ENCODE measurements around the gene CDS1. TPM values are rescaled to one million over a fixed set of nuclear protein-coding genes. Genes with fewer than 3 reads are reported as not detected.

CDS1 gene
- total and polyA plus RNA-seq, 2 donors (not counting 3 experiments of a cell fraction or from before 2014, with no cell fraction given), result 0.01 TPM; not detected in 1

DNA sequence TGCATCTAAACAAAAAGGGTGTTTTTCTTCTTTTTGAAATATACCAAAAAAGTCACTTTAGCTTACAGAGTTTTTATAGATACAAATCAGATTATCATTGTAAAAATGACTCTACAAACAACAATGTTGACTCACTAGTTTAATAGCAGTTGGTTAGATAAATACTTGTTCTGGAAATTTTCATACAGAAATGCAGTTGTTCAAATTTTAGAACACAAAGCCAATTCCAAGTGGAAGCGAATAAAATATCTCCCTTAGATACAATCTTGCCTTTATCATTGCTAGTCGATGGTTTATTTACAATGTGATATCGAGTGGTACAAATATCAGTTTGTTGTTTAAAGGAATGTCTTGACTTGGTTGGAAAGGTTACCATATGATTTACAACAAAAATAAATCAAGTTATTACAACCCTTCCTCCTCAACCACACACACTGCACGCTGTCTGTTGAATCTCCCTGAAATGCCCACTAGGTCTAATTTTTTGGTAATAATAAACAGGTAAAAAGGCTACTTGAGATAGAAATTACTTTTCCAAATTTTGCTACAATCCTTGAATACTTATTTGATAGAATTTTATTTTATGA, 114.8 kb downstream of the CDS1 start:
- BruUV-seq (replicated peaks), result no TSS peak
- no peak for DNase-seq (ENCODE audit: low read depth, low spot score)
- no peaks in the 10 kb centered on the region for H3K79me2 ChIP-seq (ENCODE audit: control insufficient read depth, insufficient read depth, low read length)
- intact Hi-C loops (cut with micrococcal nuclease), result no loop called here
- H3K4me2 ChIP-seq (ENCODE audit: insufficient read depth, low read length), result no peak overlapping the region
- H4K20me1 ChIP-seq (replicated peaks; ENCODE audit: control insufficient read depth, extremely low read depth, insufficient read depth, low read length), result no peaks in the 10 kb centered on the region
- H3K9ac ChIP-seq (replicated peaks; ENCODE audit: extremely low read depth, insufficient read depth, low read length), result no peak overlapping the region
- H2AFZ ChIP-seq (ENCODE audit: low read depth, low read length), result no peak overlapping the region
- no peak overlapping the region for H3K4me3 ChIP-seq (replicated peaks in 1 of 3; ENCODE audit: insufficient read depth in 1 of 3, low read depth in 1 of 3, low read length in 3 of 3)
- peaks cover 4% of the 10 kb centered on the region for H3K4me1 ChIP-seq (ENCODE audit: control insufficient read depth, extremely low read depth, insufficient read depth, low read length)
- no peak overlapping the region for H3K27ac ChIP-seq (ENCODE audit: insufficient read depth, low read depth, low read length)
- no peaks in the 10 kb centered on the region for H3K9me1 ChIP-seq (replicated peaks; ENCODE audit: control insufficient read depth, extremely low read depth, insufficient read depth, low read length)
- TF ChIP-seq JUN (IDR thresholded peaks at IDR 0.05; ENCODE audit: borderline replicate concordance, insufficient read depth, insufficient read length, low read depth) (no peak), POLR2AphosphoS5 (IDR thresholded peaks at IDR 0.05; ENCODE audit: insufficient read depth, low read depth, low read length) (no peak)
- peaks cover 13 to 29% of the 10 kb centered on the region in 2 experiments for H3K36me3 ChIP-seq (ENCODE audit: control insufficient read depth in 2 of 2, extremely low read depth in 1 of 2, insufficient read depth in 2 of 2, low read length in 2 of 2)
- no peaks in the 10 kb centered on the region for H3K27me3 ChIP-seq (ENCODE audit: control insufficient read depth in 2 of 2, insufficient read depth in 2 of 2, low read length in 2 of 2)
- POLR2A ChIA-PET, result no interaction called here
- H3K9me3 ChIP-seq (replicated peaks; ENCODE audit: control insufficient read depth, insufficient read depth, low read length), result no peaks in the 10 kb centered on the region
- CTCF ChIA-PET, result no interaction called here
- FAIRE-seq, result no peak
- dilution Hi-C loops (cut with MboI; ENCODE audit: extremely low pct_ligation_motif_present, low sequenced_read_pairs), result no loop called here

DNA sequence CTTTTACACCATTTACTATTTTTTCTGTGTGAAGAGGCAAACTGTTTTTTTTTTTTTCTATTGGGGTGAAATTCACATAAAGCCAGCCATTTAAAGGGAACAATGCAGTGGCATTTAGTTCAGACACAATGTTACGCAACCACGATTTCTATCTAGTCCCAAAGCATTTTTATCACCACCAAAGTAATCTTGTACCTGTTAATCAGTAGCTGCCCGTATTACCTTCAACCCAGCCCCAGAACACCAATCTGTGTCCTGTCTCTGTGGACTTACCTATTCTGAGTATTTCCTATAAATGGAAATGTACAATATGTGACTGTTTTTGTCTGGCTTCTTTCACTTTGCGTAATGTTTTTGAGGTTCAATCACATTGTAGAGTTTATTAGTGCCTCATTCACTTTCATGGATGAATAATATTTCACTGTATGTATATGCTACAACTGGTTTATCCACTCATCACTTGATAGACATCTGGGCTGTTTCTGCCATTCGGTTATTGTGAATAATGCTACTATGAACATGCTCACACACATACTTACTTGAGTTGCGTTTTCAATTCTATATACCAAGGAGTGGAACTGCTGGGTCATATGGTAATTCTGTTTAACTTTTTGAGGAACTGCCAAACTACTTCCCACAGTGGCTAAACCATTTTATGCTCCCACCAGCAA, 116.2 kb downstream of the CDS1 start:
- CTCF ChIA-PET, result no interaction called here
- no peak overlapping the region for H3K4me3 ChIP-seq (replicated peaks in 1 of 3; ENCODE audit: insufficient read depth in 1 of 3, low read depth in 1 of 3, low read length in 3 of 3)
- no peak overlapping the region for H3K4me2 ChIP-seq (ENCODE audit: insufficient read depth, low read length)
- no peak for FAIRE-seq
- no peaks in the 10 kb centered on the region for H3K9me1 ChIP-seq (replicated peaks; ENCODE audit: control insufficient read depth, extremely low read depth, insufficient read depth, low read length)
- dilution Hi-C loops (cut with MboI; ENCODE audit: extremely low pct_ligation_motif_present, low sequenced_read_pairs), result no loop called here
- intact Hi-C loops (cut with micrococcal nuclease), result no loop called here
- no peaks in the 10 kb centered on the region for H3K4me1 ChIP-seq (ENCODE audit: control insufficient read depth, extremely low read depth, insufficient read depth, low read length)
- no peaks in the 10 kb centered on the region for H3K27me3 ChIP-seq (ENCODE audit: control insufficient read depth in 2 of 2, insufficient read depth in 2 of 2, low read length in 2 of 2)
- TF ChIP-seq, protein P1, sequence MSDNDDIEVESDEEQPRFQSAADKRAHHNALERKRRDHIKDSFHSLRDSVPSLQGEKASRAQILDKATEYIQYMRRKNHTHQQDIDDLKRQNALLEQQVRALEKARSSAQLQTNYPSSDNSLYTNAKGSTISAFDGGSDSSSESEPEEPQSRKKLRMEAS (IDR thresholded peaks at IDR 0.05; ENCODE audit: insufficient read depth, insufficient read length), result no peak
- no peak overlapping the region for H3K27ac ChIP-seq (ENCODE audit: insufficient read depth, low read depth, low read length)
- H3K36me3 ChIP-seq (ENCODE audit: control insufficient read depth in 2 of 2, extremely low read depth in 1 of 2, insufficient read depth in 2 of 2, low read length in 2 of 2), result peaks cover 19 to 26% of the 10 kb centered on the region in 2 experiments
- H3K9me3 ChIP-seq (replicated peaks; ENCODE audit: control insufficient read depth, insufficient read depth, low read length), result no peaks in the 10 kb centered on the region
- H3K79me2 ChIP-seq (ENCODE audit: control insufficient read depth, insufficient read depth, low read length), result no peaks in the 10 kb centered on the region
- POLR2A ChIA-PET, result no interaction called here
- H4K20me1 ChIP-seq (replicated peaks; ENCODE audit: control insufficient read depth, extremely low read depth, insufficient read depth, low read length), result no peaks in the 10 kb centered on the region
- DNase-seq (ENCODE audit: low read depth, low spot score), result no peak
- H3K9ac ChIP-seq (replicated peaks; ENCODE audit: extremely low read depth, insufficient read depth, low read length), result no peak overlapping the region
- BruUV-seq (replicated peaks), result no TSS peak
- H2AFZ ChIP-seq (ENCODE audit: low read depth, low read length), result no peak overlapping the region

Small RNAs within 50 kb of the gene (small RNA-seq; reads per million reads assigned to genes)
- gene RN7SL552P (ENCODE audit: insufficient read depth, insufficient read length, low read depth, low replicate concordance) (0.88 reads per million), gene RPL3P13 (ENCODE audit: insufficient read depth, insufficient read length, low read depth, low replicate concordance) (not detected)

Other genes starting within 250 kb of the CDS1 start
- gene NKX6-1, start 83.8 kb upstream of the CDS1 start, total RNA-seq, result not detected in 2 replicates
- gene NKX6-1, start 83.8 kb upstream of the CDS1 start, polyA plus RNA-seq, result not detected in 2 replicates